ACC112 (cell line): Measurements from ENCODE around the gene ANO4.

Experiments used
- H2AFZ ChIP-seq: fragments of 200-600 bp; sonication (generic); one replicate; pipeline ENCODE4 v1.6.0; 2017; ENCODE audit warnings: antibody characterized with exemption, low read length; ENCODE audit not compliant: unreplicated experiment
- H3K27ac ChIP-seq: fragments of 200-600 bp; sonication (generic); 2 replicates; pipeline ENCODE4 v1.5.1; 2014; ENCODE audit warnings: low read depth, mild to moderate bottlenecking, antibody characterized with exemption, low read length, moderate library complexity
- H3K27me3 ChIP-seq: fragments of 200-600 bp; sonication (generic); 2 replicates; pipeline ENCODE4 v1.6.1; 2014; ENCODE audit warnings: mild to moderate bottlenecking, antibody characterized with exemption, low read length, moderate library complexity, mixed read lengths; ENCODE audit not compliant: insufficient read depth
- H3K36me3 ChIP-seq: fragments of 200-600 bp; sonication (generic); 2 replicates; pipeline ENCODE4 v1.6.1; 2016; ENCODE audit warnings: mild to moderate bottlenecking, antibody characterized with exemption, low read length, moderate library complexity, mixed read lengths; ENCODE audit not compliant: insufficient read depth
- H3K4me1 ChIP-seq: fragments of 200-600 bp; sonication (generic); one replicate; pipeline ENCODE4 v1.6.1; 2016; ENCODE audit warnings: low read length, mixed read lengths; ENCODE audit not compliant: insufficient read depth, unreplicated experiment, control insufficient read depth
- H3K4me3 ChIP-seq: fragments of 200-600 bp; sonication (generic); 2 replicates; pipeline ENCODE4 v1.5.1; 2014; ENCODE audit warnings: mild to moderate bottlenecking, low read depth, low read length
- H3K79me2 ChIP-seq: fragments of 200-600 bp; sonication (generic); one replicate; pipeline ENCODE4 v1.6.0; 2016; ENCODE audit warnings: low read length; ENCODE audit not compliant: control insufficient read depth, unreplicated experiment, insufficient read depth

ANO4 gene

DNA sequence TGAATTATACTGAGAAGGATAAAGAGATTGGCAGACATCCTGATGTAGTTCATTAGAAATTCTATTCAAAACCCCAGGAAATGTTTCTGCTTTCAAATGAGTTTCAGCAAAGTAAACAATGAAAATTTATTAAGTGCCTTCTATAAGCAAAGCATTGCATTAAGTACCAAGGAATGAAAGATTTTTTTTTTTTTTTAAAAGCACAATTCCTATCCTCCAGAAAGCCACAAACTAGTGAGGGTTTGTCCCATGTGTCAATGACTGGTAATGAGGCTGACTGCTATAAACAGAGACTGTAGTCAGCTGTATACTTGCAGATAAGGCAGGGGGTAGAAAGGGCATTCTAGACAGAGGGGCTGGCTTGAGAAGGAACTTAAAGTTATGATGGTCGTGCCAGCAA, 6.7 kb downstream of the ANO4 start:
- no peak overlapping the region for H2AFZ ChIP-seq
- no peak overlapping the region for H3K4me3 ChIP-seq
- H3K4me1 ChIP-seq: no peaks in the 10 kb centered on the region
- no peaks in the 10 kb centered on the region for H3K36me3 ChIP-seq
- H3K79me2 ChIP-seq: no peaks in the 10 kb centered on the region
- H3K27me3 ChIP-seq: no peaks in the 10 kb centered on the region
- H3K27ac ChIP-seq: no peak overlapping the region

DNA sequence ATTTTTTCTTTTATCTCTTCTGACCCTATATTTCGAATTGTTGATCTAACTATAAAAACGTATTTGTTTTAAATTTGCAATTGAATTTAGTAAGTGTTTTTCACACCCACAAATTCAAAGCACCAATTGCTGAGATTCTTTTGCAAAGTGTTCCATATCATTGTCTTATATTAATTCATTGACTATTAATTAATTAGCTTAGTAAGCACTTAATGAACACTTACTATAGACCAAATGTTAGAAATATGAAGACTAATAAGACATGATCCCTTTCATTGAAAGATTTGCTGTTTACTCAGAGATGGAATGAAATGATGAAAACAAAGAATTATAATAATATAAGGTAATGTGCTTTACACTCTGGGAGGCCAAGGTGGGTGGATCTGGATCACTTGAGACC, 14.2 kb downstream of the ANO4 start:
- H3K79me2 ChIP-seq: no peaks in the 10 kb centered on the region
- H3K27me3 ChIP-seq: no peaks in the 10 kb centered on the region
- no peak overlapping the region for H3K4me3 ChIP-seq
- no peak overlapping the region for H3K27ac ChIP-seq
- no peaks in the 10 kb centered on the region for H3K36me3 ChIP-seq
- H2AFZ ChIP-seq: no peak overlapping the region
- no peaks in the 10 kb centered on the region for H3K4me1 ChIP-seq

DNA sequence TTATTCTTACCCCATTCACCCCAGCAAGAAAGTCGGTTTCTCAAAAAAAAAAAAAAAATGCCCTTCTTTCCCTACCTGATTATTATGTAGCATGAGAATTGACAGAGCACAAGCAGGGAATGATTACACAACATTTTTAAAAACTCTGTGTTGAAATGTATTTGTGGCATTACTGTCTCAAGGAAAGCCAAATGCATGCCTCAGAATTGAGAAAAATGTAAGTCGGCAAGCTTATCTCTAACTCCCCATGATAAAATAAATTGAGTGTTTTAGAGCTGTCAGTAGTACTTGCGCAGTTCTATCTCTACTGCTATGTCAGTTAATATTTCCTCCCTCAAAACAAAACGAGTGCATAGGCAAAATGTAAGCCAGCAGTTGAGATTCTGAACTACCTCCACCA, 25.7 kb downstream of the ANO4 start:
- Histone ChIP-seq H3K27ac (no peak overlapping the region), H3K4me3 (no peak overlapping the region), H3K27me3 (no peaks in the 10 kb centered on the region), H3K36me3 (no peaks in the 10 kb centered on the region), H2AFZ (no peak overlapping the region), H3K4me1 (peaks cover 24% of the 10 kb centered on the region), H3K79me2 (no peaks in the 10 kb centered on the region)

DNA sequence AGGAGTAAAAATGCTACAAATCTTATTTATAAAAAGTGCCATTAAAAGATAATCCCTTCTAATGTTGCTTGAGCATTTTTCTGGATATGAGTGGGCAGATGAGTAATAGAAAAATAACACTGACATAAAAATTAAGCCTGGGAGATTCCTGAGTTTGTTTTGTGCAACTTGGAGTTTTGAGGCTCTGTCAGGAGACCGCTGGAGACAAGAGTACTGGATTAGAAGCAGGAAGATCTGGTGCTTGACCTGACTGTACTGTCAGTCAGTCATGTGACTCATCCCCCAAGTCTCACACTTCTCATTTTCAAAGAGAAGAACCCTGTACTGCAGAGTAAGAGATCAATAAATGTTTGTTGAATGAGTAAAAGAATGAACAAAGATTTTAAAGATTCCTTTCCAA, 29.4 kb downstream of the ANO4 start:
- H3K36me3 ChIP-seq: no peaks in the 10 kb centered on the region
- no peaks in the 10 kb centered on the region for H3K79me2 ChIP-seq
- H3K27me3 ChIP-seq: no peaks in the 10 kb centered on the region
- no peak overlapping the region for H3K4me3 ChIP-seq
- H3K27ac ChIP-seq: peak overlapping the region; percentile 43
- H3K4me1 ChIP-seq: peaks cover 24% of the 10 kb centered on the region
- H2AFZ ChIP-seq: no peak overlapping the region

DNA sequence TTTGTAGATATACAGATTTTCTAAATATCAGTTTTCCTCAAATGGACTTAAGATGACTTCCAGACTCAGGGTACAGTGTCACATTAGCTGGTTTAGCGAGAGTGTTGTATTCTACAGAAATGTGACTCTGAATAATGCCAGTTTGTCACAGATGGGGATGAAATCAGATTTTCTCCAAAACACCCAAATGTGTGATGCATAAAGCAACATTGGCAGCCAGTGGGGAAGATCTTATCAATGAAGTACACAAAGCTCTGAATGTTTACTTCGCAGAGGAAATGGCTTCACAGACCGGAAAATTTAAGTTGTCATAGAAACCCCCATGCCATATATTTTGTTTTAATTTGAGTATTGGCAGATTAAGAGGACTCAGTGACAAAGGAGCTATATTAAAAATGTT, 29.9 kb downstream of the ANO4 start:
- no peaks in the 10 kb centered on the region for H3K27me3 ChIP-seq
- no peaks in the 10 kb centered on the region for H3K36me3 ChIP-seq
- peak overlapping the region; percentile 31 for H3K27ac ChIP-seq
- no peak overlapping the region for H2AFZ ChIP-seq
- no peak overlapping the region for H3K4me3 ChIP-seq
- H3K79me2 ChIP-seq: no peaks in the 10 kb centered on the region
- peaks cover 24% of the 10 kb centered on the region for H3K4me1 ChIP-seq

DNA sequence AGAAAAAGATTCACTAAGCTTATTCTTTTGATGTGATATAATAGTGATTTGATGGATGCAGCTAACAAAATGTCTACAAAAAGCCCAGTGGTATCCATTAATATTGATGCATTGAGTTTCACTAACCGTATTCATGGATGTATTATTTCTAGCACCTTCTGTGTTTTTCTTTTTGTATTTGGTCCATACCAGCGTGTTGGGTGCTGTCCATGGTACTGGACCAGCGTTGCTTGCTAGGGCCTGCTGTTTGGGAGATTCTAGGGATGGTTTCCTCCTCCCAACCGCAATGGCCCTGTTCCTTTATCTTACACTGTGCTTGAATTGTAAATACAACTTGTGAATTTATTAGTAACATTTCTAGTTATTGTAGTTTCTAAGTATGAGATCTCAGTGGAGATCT, 31.7 kb downstream of the ANO4 start:
- Histone ChIP-seq H3K36me3 (no peaks in the 10 kb centered on the region), H3K27me3 (no peaks in the 10 kb centered on the region), H3K4me1 (peaks cover 24% of the 10 kb centered on the region), H3K79me2 (no peaks in the 10 kb centered on the region), H2AFZ (no peak overlapping the region), H3K27ac (no peak overlapping the region), H3K4me3 (no peak overlapping the region)

DNA sequence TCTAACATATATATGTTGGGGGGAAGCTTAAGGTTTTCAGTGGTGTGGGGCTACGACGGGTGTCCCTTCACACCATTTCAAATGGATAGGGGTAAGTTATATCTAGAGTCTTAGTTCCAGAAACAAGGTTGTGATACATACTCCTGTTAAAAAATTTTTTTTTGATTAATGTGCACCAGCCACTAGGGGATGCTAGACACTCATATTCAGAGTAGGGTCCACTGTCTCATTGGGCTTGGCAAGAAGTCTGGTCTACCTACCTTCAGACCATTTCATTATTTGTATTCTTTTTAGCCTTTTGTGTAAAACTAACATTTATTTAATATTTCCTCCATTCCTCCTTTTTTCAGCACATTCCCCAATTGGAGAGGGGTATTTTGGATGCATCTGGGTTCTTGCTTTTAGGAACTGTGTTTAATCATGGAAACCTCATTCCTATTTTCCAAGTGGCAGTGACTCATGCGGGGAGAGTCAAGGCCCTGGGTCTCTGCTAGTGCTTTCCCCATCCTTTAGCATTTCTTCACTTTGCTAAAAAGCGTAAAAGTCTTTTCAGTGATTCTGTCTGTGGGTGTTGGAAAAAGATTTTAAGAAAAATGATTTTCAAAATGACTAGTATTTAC, 33.4 kb downstream of the ANO4 start:
- H2AFZ ChIP-seq: no peak overlapping the region
- H3K36me3 ChIP-seq: no peaks in the 10 kb centered on the region
- no peak overlapping the region for H3K4me3 ChIP-seq
- H3K4me1 ChIP-seq: peaks cover 13% of the 10 kb centered on the region
- H3K27me3 ChIP-seq: no peaks in the 10 kb centered on the region
- H3K79me2 ChIP-seq: no peaks in the 10 kb centered on the region
- H3K27ac ChIP-seq: no peak overlapping the region

DNA sequence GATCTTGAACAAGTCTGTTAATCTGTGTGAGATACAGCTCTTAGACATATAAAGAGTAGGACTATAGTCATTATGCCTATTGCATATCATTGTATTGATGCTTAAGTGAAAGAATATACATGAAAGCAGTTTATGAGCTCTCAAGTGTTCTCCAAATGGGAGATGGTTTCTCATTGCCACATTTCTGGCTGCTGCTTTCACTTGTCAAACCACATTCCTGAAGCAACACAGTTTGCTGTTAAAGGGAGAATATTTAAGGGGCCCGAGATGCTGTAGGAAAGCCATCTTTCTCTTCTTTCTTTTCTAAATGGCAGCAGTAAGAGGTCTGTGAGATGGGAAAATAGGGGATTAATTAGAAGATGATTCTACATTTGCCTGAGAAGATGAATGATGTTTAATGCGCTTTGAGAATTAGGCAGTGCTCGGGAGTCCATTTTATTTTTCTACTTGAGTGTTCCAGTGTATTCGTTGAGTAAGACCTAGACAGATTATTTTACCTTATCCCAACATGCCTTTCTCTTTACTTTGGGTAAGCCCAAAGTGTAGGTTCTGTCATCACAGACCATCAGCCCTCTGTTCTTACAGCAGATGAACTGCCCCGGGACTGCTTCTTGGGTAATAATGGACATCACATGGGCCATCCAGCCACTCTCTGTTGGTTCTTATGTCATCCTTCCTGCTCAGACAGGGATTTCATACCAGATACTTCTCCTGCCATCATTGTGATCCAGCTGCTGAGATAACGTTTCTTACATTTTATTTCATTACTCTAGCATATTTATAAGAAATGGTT, 35.6 kb downstream of the ANO4 start:
- Histone ChIP-seq H3K4me3 (no peak overlapping the region), H3K79me2 (no peaks in the 10 kb centered on the region), H3K4me1 (no peaks in the 10 kb centered on the region), H3K27me3 (no peaks in the 10 kb centered on the region), H3K36me3 (no peaks in the 10 kb centered on the region), H2AFZ (no peak overlapping the region), H3K27ac (no peak overlapping the region)

DNA sequence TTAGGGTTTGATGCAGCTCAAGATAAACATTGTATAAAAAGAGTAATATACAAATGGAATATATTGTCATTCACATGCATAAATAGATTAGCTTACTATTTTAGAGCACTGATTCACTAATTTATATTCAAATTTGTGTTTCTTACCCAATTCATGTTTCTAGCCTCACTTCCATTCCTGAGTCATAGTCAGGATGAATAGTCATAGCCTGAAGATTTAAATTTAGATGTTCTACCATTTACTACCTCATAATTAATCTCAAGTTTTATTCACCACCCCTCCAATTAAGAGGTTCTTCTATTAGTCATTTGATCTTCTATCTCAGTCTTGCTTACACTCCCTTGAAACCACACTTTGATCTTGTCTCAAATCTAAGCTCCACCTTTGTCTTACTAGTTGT, 38.7 kb downstream of the ANO4 start:
- Histone ChIP-seq H3K36me3 (no peaks in the 10 kb centered on the region), H3K4me3 (no peak overlapping the region), H3K27me3 (no peaks in the 10 kb centered on the region), H3K4me1 (no peaks in the 10 kb centered on the region), H3K79me2 (no peaks in the 10 kb centered on the region), H3K27ac (no peak overlapping the region), H2AFZ (no peak overlapping the region)

DNA sequence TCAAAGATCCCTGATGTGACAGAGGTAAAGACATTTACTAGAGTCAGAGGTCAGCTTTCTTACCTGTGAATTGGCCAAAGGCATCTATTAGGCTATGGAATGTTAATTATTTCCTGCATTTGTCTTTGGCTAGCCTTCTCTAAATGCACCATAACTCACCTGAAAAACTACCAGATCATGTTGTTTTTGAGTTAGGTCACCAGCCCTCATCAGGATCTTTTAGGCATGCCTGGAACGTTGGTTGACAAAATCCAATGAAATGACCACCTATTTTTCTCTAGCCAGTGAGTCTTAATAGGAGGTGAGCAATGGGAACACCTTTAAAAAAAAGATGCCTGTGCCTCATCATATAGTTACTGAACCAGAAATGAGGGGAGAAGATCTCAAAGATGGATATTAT, 46.2 kb downstream of the ANO4 start:
- no peak overlapping the region for H2AFZ ChIP-seq

DNA sequence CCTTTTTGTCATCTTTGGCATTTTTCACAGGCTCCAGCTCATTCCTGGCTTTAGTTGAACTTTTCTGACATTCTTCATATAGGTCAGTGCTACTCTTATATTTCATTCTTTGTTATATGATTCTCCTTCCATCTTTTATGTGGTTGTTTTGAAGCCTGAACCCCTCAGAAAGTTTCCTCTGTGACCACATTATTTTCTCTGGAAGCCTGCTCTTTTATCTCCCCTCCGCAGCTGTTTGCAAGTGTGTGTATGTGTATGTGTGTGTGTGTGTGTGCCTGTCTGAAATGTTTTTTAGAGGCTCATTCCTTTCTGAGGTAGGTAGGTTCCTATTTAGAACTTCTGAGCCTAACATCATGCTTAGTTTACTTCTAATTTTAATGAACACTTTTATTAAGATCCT, 47.6 kb downstream of the ANO4 start:
- H3K27ac ChIP-seq: no peak overlapping the region
- no peaks in the 10 kb centered on the region for H3K79me2 ChIP-seq
- H3K4me3 ChIP-seq: no peak overlapping the region
- peaks cover 9% of the 10 kb centered on the region for H3K4me1 ChIP-seq
- H2AFZ ChIP-seq: no peak overlapping the region
- H3K27me3 ChIP-seq: no peaks in the 10 kb centered on the region
- no peaks in the 10 kb centered on the region for H3K36me3 ChIP-seq

More for the DNA sequence above, 46.2 kb downstream of the ANO4 start:
- Histone ChIP-seq H3K27me3 (no peaks in the 10 kb centered on the region), H3K79me2 (no peaks in the 10 kb centered on the region), H3K36me3 (no peaks in the 10 kb centered on the region), H3K4me3 (no peak overlapping the region), H3K4me1 (peaks cover 9% of the 10 kb centered on the region), H3K27ac (no peak overlapping the region)
